ENCODE measurements around the gene LRRTM4.

GRCh38 chr2:76953733-76954347 is 568.3 kb downstream of the LRRTM4 start:
- TF ChIP-seq CTCF (conservative IDR thresholded peaks at IDR 0.05 in 1 of 2, IDR thresholded peaks at IDR 0.05 in 1 of 2; ENCODE audit: extremely low read depth in 1 of 2, insufficient read depth in 1 of 2, low read depth in 1 of 2, low read length in 2 of 2) (peak; percentile 42 to 58), EZH2 (IDR thresholded peaks at IDR 0.05; ENCODE audit: borderline replicate concordance, low read length) (no peak)
